ENCODE results near the gene SORCS2. TPM values are rescaled to one million over a fixed set of nuclear protein-coding genes. Genes with fewer than 3 reads are reported as not detected.
"Not testable (repeated sequence)": the region's sequence is repeated elsewhere in the genome, so short reads cannot be mapped to it uniquely, and the experiment has no call there.

The SORCS2 gene
- total RNA-seq, 1 donor from 2014 or later, result 3.0 TPM

- no peak overlapping the region for H3K27ac Mint-ChIP-seq (ENCODE audit: unreplicated experiment)
- H3K27me3 Mint-ChIP-seq (ENCODE audit: unreplicated experiment), result no peaks in the 10 kb centered on the region
Observed at GRCh38 chr4:7571701-7572100, 379.4 kb downstream of the SORCS2 start.

GRCh38 chr4:7572894-7573293 lies 380.6 kb downstream of the SORCS2 start:
- Mint-ChIP-seq H3K27ac (ENCODE audit: unreplicated experiment) (no peak overlapping the region), H3K4me1 (ENCODE audit: unreplicated experiment) (no peaks in the 10 kb centered on the region), H3K27me3 (ENCODE audit: unreplicated experiment) (no peaks in the 10 kb centered on the region), H3K4me3 (ENCODE audit: unreplicated experiment) (no peak overlapping the region), H3K9me3 (ENCODE audit: unreplicated experiment) (peaks cover 26% of the 10 kb centered on the region), H3K36me3 (ENCODE audit: unreplicated experiment) (peaks cover 2% of the 10 kb centered on the region)
- TF ChIP-seq, protein P1, sequence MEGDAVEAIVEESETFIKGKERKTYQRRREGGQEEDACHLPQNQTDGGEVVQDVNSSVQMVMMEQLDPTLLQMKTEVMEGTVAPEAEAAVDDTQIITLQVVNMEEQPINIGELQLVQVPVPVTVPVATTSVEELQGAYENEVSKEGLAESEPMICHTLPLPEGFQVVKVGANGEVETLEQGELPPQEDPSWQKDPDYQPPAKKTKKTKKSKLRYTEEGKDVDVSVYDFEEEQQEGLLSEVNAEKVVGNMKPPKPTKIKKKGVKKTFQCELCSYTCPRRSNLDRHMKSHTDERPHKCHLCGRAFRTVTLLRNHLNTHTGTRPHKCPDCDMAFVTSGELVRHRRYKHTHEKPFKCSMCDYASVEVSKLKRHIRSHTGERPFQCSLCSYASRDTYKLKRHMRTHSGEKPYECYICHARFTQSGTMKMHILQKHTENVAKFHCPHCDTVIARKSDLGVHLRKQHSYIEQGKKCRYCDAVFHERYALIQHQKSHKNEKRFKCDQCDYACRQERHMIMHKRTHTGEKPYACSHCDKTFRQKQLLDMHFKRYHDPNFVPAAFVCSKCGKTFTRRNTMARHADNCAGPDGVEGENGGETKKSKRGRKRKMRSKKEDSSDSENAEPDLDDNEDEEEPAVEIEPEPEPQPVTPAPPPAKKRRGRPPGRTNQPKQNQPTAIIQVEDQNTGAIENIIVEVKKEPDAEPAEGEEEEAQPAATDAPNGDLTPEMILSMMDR (IDR thresholded peaks at IDR 0.05), result no peak
- no peak for DNase-seq (ENCODE audit: extremely low spot score, unreplicated experiment)

More at GRCh38 chr4:7571701-7572100, 379.4 kb downstream of the SORCS2 start:
- H3K9me3 Mint-ChIP-seq (ENCODE audit: unreplicated experiment), result peaks cover 21% of the 10 kb centered on the region
- DNase-seq (ENCODE audit: extremely low spot score, unreplicated experiment), result no peak
- no peaks in the 10 kb centered on the region for H3K4me1 Mint-ChIP-seq (ENCODE audit: unreplicated experiment)
- TF ChIP-seq, protein P1 (IDR thresholded peaks at IDR 0.05), result no peak
- peaks cover 2% of the 10 kb centered on the region for H3K36me3 Mint-ChIP-seq (ENCODE audit: unreplicated experiment)
- no peak overlapping the region for H3K4me3 Mint-ChIP-seq (ENCODE audit: unreplicated experiment)

DNA sequence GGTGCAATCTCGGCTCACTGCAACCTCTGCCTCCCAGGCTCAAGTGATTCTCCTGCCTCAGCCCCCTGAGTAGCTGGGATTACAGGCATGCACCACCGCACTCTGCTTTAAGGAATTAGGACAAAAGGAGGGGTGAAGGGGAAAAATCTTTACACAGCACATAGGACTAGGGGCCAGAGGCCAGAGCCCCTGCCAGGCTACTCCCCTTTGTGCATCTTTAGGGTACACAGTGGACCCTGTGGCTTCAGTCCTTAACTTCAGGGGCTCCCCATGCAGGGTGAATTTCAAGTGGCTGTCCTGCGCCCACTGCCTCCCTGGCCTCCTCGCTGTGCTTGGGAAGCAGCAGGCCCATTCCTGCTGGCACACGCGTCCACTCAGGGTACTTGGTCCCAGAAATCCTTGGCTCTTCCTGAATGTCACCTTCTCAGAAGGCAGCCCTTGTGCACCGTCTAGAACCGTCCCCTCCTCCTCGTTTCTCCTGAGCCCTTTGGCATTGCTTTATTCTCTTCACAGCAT lies 381.3 kb downstream of the SORCS2 start:
- Mint-ChIP-seq H3K27me3 (ENCODE audit: unreplicated experiment) (no peaks in the 10 kb centered on the region), H3K4me1 (ENCODE audit: unreplicated experiment) (no peaks in the 10 kb centered on the region), H3K27ac (ENCODE audit: unreplicated experiment) (no peak overlapping the region), H3K36me3 (ENCODE audit: unreplicated experiment) (peaks cover 2% of the 10 kb centered on the region), H3K4me3 (ENCODE audit: unreplicated experiment) (no peak overlapping the region), H3K9me3 (ENCODE audit: unreplicated experiment) (peaks cover 32% of the 10 kb centered on the region)
- no peak for DNase-seq (ENCODE audit: extremely low spot score, unreplicated experiment)
- TF ChIP-seq, protein P1 (IDR thresholded peaks at IDR 0.05), result no peak

GRCh38 chr4:7574287-7575014 lies 382.1 kb downstream of the SORCS2 start:
- Mint-ChIP-seq H3K4me1 (ENCODE audit: unreplicated experiment) (no peaks in the 10 kb centered on the region), H3K27ac (ENCODE audit: unreplicated experiment) (no peak overlapping the region), H3K27me3 (ENCODE audit: unreplicated experiment) (no peaks in the 10 kb centered on the region), H3K4me3 (ENCODE audit: unreplicated experiment) (no peak overlapping the region), H3K9me3 (ENCODE audit: unreplicated experiment) (peaks cover 37% of the 10 kb centered on the region), H3K36me3 (ENCODE audit: unreplicated experiment) (peaks cover 2% of the 10 kb centered on the region)
- TF ChIP-seq, protein P1 (IDR thresholded peaks at IDR 0.05), result no peak
- DNase-seq (ENCODE audit: extremely low spot score, unreplicated experiment), result no peak

DNA sequence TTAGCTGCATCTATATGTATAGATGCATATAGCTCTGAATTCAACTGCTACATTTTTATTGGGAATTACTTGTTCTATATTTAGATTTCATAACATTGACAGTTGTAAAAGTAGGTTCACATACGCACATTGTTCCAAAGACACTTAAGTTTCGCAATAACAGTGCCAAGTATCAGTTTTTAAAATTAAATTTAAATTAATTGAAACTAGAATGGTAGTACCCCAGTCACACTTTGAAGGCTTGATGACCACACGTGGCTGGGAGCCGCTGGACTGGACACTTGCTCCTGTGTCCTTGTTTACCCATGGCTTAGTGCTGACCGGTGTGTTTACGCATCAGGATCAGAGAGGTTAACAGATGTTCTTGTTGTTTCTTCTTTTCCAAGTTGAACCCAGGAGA lies 383.1 kb downstream of the SORCS2 start:
- peaks cover 2% of the 10 kb centered on the region for H3K36me3 Mint-ChIP-seq (ENCODE audit: unreplicated experiment)
- no peak overlapping the region for H3K4me3 Mint-ChIP-seq (ENCODE audit: unreplicated experiment)
- H3K27ac Mint-ChIP-seq (ENCODE audit: unreplicated experiment), result no peak overlapping the region
- DNase-seq (ENCODE audit: extremely low spot score, unreplicated experiment), result no peak
- H3K27me3 Mint-ChIP-seq (ENCODE audit: unreplicated experiment), result no peaks in the 10 kb centered on the region
- peaks cover 42% of the 10 kb centered on the region for H3K9me3 Mint-ChIP-seq (ENCODE audit: unreplicated experiment)
- no peaks in the 10 kb centered on the region for H3K4me1 Mint-ChIP-seq (ENCODE audit: unreplicated experiment)
- TF ChIP-seq, protein P1 (IDR thresholded peaks at IDR 0.05), result no peak

DNA sequence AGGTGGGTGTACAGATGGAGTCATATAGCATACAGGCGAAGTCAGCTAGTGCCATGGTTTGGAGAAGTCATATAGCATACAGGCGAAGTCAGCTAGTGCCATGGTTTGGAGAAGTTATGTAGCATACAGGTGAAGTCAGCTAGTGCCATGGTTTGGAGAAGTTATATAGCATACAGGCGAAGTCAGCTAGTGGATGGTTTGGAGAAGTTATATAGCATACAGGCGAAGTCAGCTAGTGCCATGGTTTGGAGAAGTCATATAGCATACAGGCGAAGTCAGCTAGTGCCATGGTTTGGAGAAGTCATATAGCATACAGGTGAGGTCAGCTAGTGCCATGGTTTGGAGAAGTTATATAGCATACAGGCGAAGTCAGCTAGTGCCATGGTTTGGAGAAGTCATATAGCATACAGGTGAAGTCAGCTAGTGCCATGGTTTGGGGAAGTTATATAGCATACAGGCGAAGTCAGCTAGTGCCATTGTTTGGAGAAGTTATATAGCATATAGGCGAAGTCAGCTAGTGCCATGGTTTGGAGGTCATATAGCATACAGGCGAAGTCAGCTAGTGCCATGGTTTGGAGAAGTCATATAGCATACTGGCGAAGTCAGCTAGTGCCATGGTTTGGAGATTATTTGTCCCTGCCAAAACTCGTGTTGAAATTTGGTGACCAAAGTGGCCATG lies 385.2 kb downstream of the SORCS2 start:
- not testable (repeated sequence) for H3K27me3 Mint-ChIP-seq (ENCODE audit: unreplicated experiment); H3K27ac Mint-ChIP-seq (ENCODE audit: unreplicated experiment); DNase-seq (ENCODE audit: extremely low spot score, unreplicated experiment); H3K36me3 Mint-ChIP-seq (ENCODE audit: unreplicated experiment); H3K4me1 Mint-ChIP-seq (ENCODE audit: unreplicated experiment); H3K4me3 Mint-ChIP-seq (ENCODE audit: unreplicated experiment)
- H3K9me3 Mint-ChIP-seq (ENCODE audit: unreplicated experiment), result peaks cover 46% of the 10 kb centered on the region
